Activated CD4-positive, alpha-beta T cell treated with anti-CD3 and anti-CD28 coated beads, Interleukin-2, amount 50 U/mL, for 24 hours (primary cell): ENCODE data around the gene CORIN.
"Not testable (repeated sequence)": the region's sequence is repeated elsewhere in the genome, so short reads cannot be mapped to it uniquely, and the experiment has no call there.

Experiments
- DNase-seq, 2 donors: peaks; one replicate each; pipeline ENCODE4 v3.0.0-alpha.2; 2020; ENCODE audit warnings: low read depth in 1 of 2, low spot score in 1 of 2

The CORIN gene

DNA sequence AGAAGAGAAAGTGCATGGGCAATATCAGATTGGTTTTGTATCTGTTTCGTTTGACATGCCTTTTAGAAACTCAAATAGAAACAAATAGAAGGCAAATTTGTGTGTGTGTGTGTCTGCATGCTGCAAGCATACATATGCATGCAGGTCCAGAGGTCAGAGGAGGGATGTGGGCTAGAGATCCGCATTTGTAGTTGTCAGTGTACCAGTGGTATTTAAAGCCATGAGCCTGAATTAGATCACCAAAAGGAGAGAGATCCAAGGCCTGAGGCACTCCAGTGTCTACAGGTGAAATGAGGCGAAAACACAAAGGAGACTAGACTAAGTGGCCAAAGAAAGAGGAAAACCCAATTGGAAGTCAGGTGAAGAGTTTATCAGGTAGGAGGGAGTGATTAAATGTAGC is 106.7 kb downstream of the CORIN start:
- no peak for DNase-seq

GRCh38 chr4:47729131-47729680 is 108.7 kb downstream of the CORIN start:
- no peak for DNase-seq

DNA sequence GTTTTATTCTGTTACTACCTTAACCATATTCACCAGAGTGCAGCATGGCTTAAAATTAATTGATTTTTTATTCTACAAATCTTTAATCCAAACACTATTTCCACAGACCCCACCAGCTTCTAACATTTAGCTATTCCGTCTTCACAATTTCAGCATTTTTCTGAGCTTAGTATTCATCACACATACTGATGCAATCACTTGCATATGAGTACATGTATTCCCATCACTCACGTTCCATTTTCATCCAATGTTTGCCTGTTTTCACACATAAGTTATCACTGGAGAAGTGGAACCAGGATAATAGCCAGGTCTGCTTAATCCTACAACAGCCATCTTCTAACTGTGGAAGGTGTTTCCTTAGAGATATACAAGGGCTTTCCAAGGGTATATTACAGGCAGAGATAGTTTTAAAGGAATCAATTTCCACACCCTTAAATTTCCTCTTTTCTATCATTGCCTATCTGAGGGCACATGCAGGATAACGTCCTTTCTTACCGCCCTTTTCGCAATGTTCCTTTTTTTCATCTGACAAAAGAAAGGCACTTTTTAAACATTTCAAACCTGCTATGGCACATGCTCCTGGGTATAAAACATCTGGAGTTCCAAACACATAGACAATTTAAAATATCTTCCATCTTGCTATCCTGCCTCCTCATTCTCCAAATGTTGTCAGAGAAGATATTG is 115.8 kb downstream of the CORIN start:
- DNase-seq, result no peak

- no peak for DNase-seq
Observed at GRCh38 chr4:47721485-47721884, 116.4 kb downstream of the CORIN start.

- no peak for DNase-seq
Observed at GRCh38 chr4:47720787-47721186, 117.1 kb downstream of the CORIN start.

- DNase-seq, result no peak
Observed at GRCh38 chr4:47719576-47719975, 118.3 kb downstream of the CORIN start.

- no peak for DNase-seq
Observed at GRCh38 chr4:47718696-47719095, 119.2 kb downstream of the CORIN start.

DNA sequence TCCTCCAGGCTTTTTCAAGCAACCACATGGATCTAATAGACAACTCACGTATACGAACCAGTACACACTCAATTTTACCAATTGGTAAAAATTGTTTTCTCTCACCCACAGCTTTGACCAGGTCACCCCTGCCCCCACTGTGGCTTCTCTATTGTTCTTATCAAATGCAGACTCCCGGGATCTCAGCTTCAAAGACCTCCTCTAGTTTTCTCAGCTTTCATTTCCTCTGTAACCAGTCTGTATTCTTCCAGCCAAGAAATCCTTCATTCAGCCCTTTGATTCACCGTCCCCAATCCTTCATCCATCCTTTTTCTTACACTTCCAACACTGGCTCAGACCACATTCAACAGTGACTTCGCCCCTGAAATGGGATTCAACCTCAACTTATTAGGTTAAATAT is 120.7 kb downstream of the CORIN start:
- no peak for DNase-seq

DNA sequence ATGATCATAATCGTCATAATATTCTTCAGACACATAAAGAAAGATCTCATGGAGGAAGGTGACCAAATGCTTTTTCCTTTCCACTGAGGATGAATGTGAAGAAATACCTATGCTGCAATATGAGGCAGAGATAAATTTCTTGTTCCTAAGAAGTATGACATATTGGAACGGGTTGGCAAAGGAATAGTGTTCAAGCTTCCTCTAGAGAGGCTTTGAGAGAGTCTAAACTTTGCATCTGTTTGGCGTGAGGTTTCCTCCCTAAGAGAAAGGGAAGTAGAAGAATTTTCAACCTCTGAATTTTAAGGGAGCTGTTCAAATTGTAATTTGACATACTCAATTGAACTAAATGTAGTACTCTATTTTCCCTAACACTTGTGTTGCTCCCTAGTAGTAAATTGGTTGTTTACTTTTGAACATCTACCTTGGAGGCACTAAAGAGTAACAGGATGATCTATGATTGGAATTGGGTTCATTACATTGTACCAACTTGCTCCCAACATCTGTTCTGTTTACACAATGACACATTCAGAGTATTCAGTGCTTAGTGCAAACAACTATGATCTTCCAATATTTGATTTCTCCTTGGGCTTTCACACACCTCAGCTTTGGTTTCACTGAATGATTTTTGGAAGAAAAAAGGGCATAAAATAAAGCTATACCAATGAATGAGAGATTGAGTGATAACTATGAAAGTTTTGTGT is 122.0 kb downstream of the CORIN start:
- DNase-seq, result no peak

GRCh38 chr4:47714269-47714668 is 123.6 kb downstream of the CORIN start:
- DNase-seq, result no peak

- DNase-seq, result no peak
Observed at GRCh38 chr4:47713129-47713834, 124.6 kb downstream of the CORIN start.

- DNase-seq, result no peak
Observed at GRCh38 chr4:47711646-47712045, 126.2 kb downstream of the CORIN start.

DNA sequence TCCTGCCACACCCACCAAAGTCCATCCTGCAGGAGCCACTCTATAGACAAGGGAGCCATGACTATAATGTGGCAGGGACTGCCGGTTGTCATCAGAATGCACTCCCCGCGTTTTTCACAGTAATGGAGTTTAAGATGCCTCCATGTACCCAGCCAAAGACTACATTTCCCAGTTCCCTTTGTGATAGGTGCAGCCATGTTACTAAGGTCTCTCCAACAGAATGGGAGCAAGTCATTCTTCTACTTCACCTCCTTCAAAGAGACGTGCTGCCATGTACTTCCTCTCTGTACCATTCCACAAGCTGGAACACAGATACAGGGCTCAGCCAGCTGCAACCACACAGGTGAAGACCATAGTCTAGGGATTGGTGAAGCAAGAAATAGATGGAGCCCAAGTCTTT is 126.7 kb downstream of the CORIN start:
- no peak for DNase-seq

DNA sequence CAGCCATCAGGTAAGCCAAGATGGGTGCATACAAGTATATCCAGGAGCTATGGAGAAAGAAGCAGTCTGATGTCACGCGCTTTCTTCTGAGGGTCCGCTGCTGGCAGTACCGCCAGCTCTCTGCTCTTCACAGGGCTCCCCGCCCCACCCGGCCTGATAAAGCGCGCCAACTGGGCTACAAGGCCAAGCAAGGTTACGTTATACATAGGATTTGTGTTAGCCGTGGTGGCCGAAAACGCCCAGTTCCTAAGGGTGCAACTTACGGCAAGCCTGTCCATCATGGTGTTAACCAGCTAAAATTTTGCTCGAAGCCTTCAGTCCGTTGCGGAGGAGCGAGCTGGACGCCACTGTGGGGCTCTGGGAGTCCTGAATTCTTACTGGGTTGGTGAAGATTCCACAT is 131.5 kb downstream of the CORIN start:
- not testable (repeated sequence) for DNase-seq

- DNase-seq, result no peak
Observed at GRCh38 chr4:47705326-47705981, 132.4 kb downstream of the CORIN start.

- DNase-seq, result no peak
Observed at GRCh38 chr4:47704693-47705325, 133.1 kb downstream of the CORIN start.

GRCh38 chr4:47703956-47704355 is 133.9 kb downstream of the CORIN start:
- DNase-seq, result no peak

- no peak for DNase-seq
Observed at GRCh38 chr4:47703008-47703407, 134.9 kb downstream of the CORIN start.

- no peak for DNase-seq
Observed at GRCh38 chr4:47701286-47701685, 136.6 kb downstream of the CORIN start.

- DNase-seq, result no peak
Observed at GRCh38 chr4:47698837-47699236, 139.0 kb downstream of the CORIN start.

DNA sequence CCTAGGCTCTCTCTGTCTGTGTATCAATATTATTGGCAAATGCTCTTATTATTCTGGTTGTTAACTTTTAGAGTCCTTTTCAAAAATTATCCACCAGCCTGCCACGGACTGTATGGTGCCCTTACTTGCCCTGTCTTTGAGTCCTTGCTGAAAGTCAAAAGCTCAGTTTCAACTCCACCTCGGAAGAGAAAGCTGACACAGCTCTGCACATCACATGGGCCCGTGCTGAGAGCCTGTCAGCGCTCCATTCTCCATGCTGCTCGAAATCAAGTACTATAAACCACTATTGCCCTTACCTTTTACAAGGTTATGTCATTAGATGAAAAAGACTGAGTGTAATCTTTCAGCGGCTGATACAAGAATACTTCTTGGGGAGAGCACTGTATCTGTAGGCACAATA is 141.0 kb downstream of the CORIN start:
- no peak for DNase-seq
